HEK293T (cell line): Measurements from ENCODE around the gene TRPM3.

ENCODE experiments used
- CTCF ChIA-PET: fragments of 350-600 bp; formaldehyde crosslinking; extraction: SDS; loops from one replicate; lab custom pipeline; 2021; ENCODE audit warnings: antibody characterized with exemption, inconsistent platforms; lab: Yijun Ruan, JAX
- POLR2A ChIA-PET: fragments of 350-600 bp; formaldehyde crosslinking; extraction: SDS; loops from one replicate; lab custom pipeline; 2020; ENCODE audit warnings: antibody characterized with exemption, inconsistent platforms; lab: Yijun Ruan, JAX
- DNase-seq: peaks from one replicate; pipeline ENCODE4 v3.0.0; 2012; ENCODE audit warnings: mixed read lengths; ENCODE audit errors: extremely low spot score
- ARNT ChIP-seq: fragments of 450-650 bp; IDR thresholded peaks from 2 replicates; pipeline ENCODE4 v1.6.1; 2017; ENCODE audit warnings: mild to moderate bottlenecking
- BHLHE40 ChIP-seq: fragments of 450-650 bp; IDR thresholded peaks from 2 replicates; pipeline ENCODE4 v1.6.1; 2016; ENCODE audit warnings: mild to moderate bottlenecking, moderate library complexity, borderline replicate concordance
- CTBP1 ChIP-seq: fragments of 450-650 bp; IDR thresholded peaks from 2 replicates; pipeline ENCODE4 v1.6.1; 2016; ENCODE audit warnings: borderline replicate concordance
- ELF4 ChIP-seq: fragments of 450-650 bp; IDR thresholded peaks from 2 replicates; pipeline ENCODE4 v1.6.1; 2017; ENCODE audit warnings: antibody characterized with exemption
- FOXA1 ChIP-seq: fragments of 450-650 bp; IDR thresholded peaks from 2 replicates; pipeline ENCODE4 v1.6.1; 2016; ENCODE audit warnings: mild to moderate bottlenecking
- FOXK2 ChIP-seq: fragments of 450-650 bp; IDR thresholded peaks from 2 replicates; pipeline ENCODE4 v1.6.1; 2016; ENCODE audit warnings: mild to moderate bottlenecking
- FOXM1 ChIP-seq: fragments of 450-650 bp; IDR thresholded peaks from 2 replicates; pipeline ENCODE4 v1.6.1; 2017; ENCODE audit warnings: mild to moderate bottlenecking, borderline replicate concordance
- HDGF ChIP-seq: fragments of 450-650 bp; IDR thresholded peaks from 2 replicates; pipeline ENCODE4 v1.6.1; 2017; ENCODE audit warnings: antibody characterized with exemption, borderline replicate concordance
- L3MBTL2 ChIP-seq: fragments of 450-650 bp; conservative IDR thresholded peaks from 2 replicates; pipeline ENCODE4 v1.6.1; 2016; ENCODE audit warnings: mild to moderate bottlenecking
- LEF1 ChIP-seq: fragments of 450-650 bp; IDR thresholded peaks from 2 replicates; pipeline ENCODE4 v1.6.1; 2017; ENCODE audit warnings: mild to moderate bottlenecking, borderline replicate concordance
- NFRKB ChIP-seq: fragments of 450-650 bp; IDR thresholded peaks from 2 replicates; pipeline ENCODE4 v1.6.1; 2016; ENCODE audit warnings: mild to moderate bottlenecking, moderate library complexity
- PKNOX1 ChIP-seq: fragments of 450-650 bp; IDR thresholded peaks from 2 replicates; pipeline ENCODE4 v1.6.1; 2016
- SP1 ChIP-seq: fragments of 450-650 bp; IDR thresholded peaks from 2 replicates; pipeline ENCODE4 v1.6.1; 2017
- SUZ12 ChIP-seq: fragments of 450-650 bp; IDR thresholded peaks from 2 replicates; pipeline ENCODE4 v1.6.1; 2016; ENCODE audit warnings: mild to moderate bottlenecking
- TARDBP ChIP-seq: fragments of 450-650 bp; IDR thresholded peaks from 2 replicates; pipeline ENCODE4 v1.6.1; 2016
- ZNF384 ChIP-seq: fragments of 450-650 bp; IDR thresholded peaks from 2 replicates; pipeline ENCODE4 v1.6.1; 2016

Gene TRPM3

GRCh38 chr9:71122421-71122820 is 1.0 kb upstream of the TRPM3 start:
- TF ChIP-seq L3MBTL2, result no peak
- TF ChIP-seq ELF4, result no peak
- TF ChIP-seq SP1, result no peak
- no peak for TF ChIP-seq FOXK2
- TF ChIP-seq FOXA1, result no peak
- no peak for TF ChIP-seq ZNF384
- TF ChIP-seq PKNOX1, result no peak
- TF ChIP-seq TARDBP, result no peak
- no peak for TF ChIP-seq ARNT
- TF ChIP-seq NFRKB, result no peak
- TF ChIP-seq FOXM1, result no peak
- TF ChIP-seq BHLHE40, result no peak
- TF ChIP-seq CTBP1, result no peak
- TF ChIP-seq SUZ12, result no peak
- TF ChIP-seq LEF1, result no peak
- ChIA-PET POLR2A (no interaction called here), CTCF (no interaction called here)
- DNase-seq, result no peak

- no peak for DNase-seq
- TF ChIP-seq BHLHE40, result no peak
- no peak for TF ChIP-seq SP1
- TF ChIP-seq CTBP1, result no peak
- no peak for TF ChIP-seq FOXK2
- TF ChIP-seq ARNT, result no peak
- TF ChIP-seq ZNF384, result no peak
- ChIA-PET POLR2A (no interaction called here), CTCF (no interaction called here)
These were observed 528 bp upstream of the TRPM3 start for GRCh38 chr9:71122022-71122275.

- POLR2A ChIA-PET, result no interaction called here
- no peak for DNase-seq
- TF ChIP-seq ARNT, result no peak
- TF ChIP-seq L3MBTL2, result no peak
- TF ChIP-seq CTBP1, result no peak
- no peak for TF ChIP-seq SP1
- no peak for TF ChIP-seq TARDBP
- TF ChIP-seq LEF1, result no peak
- no peak for TF ChIP-seq ELF4
- TF ChIP-seq ZNF384, result no peak
- no peak for TF ChIP-seq PKNOX1
- no peak for TF ChIP-seq FOXK2
- TF ChIP-seq FOXA1, result no peak
- TF ChIP-seq NFRKB, result no peak
- no peak for TF ChIP-seq BHLHE40
- TF ChIP-seq FOXM1, result no peak
- no peak for TF ChIP-seq SUZ12
- no peak for TF ChIP-seq HDGF
- CTCF ChIA-PET, result no interaction called here
These were observed 747 bp downstream of the TRPM3 start for GRCh38 chr9:71120501-71121247.

GRCh38 chr9:71119746-71120145 is 1.7 kb downstream of the TRPM3 start:
- TF ChIP-seq SP1 (no peak), CTBP1 (no peak), FOXK2 (no peak), FOXA1 (no peak), PKNOX1 (no peak), ZNF384 (no peak), ELF4 (no peak), FOXM1 (no peak), LEF1 (no peak), ARNT (no peak), BHLHE40 (no peak)
- no peak for DNase-seq
- ChIA-PET POLR2A (no interaction called here), CTCF (no interaction called here)

GRCh38 chr9:71118324-71118723 is 3.1 kb downstream of the TRPM3 start:
- ChIA-PET CTCF (no interaction called here), POLR2A (no interaction called here)
- DNase-seq, result no peak
- no peak for TF ChIP-seq SP1
- no peak for TF ChIP-seq CTBP1
- TF ChIP-seq FOXA1, result no peak
- TF ChIP-seq LEF1, result no peak
- no peak for TF ChIP-seq NFRKB
- TF ChIP-seq ZNF384, result no peak
- no peak for TF ChIP-seq ELF4

- ChIA-PET CTCF (no interaction called here), POLR2A (no interaction called here)
- TF ChIP-seq SUZ12, result no peak
- TF ChIP-seq ARNT, result no peak
- DNase-seq, result no peak
These were observed 5.9 kb downstream of the TRPM3 start for GRCh38 chr9:71115448-71115975.

- no peak for DNase-seq
- no peak for TF ChIP-seq ZNF384
- TF ChIP-seq BHLHE40, result no peak
- no peak for TF ChIP-seq CTBP1
- TF ChIP-seq SUZ12, result no peak
- no peak for TF ChIP-seq FOXM1
- no peak for TF ChIP-seq FOXK2
- no peak for TF ChIP-seq HDGF
- TF ChIP-seq SP1, result no peak
- no peak for TF ChIP-seq ELF4
- no peak for TF ChIP-seq ARNT
- no peak for TF ChIP-seq PKNOX1
- no peak for TF ChIP-seq TARDBP
- TF ChIP-seq FOXA1, result no peak
- TF ChIP-seq LEF1, result no peak
- POLR2A ChIA-PET, result no interaction called here
These were observed 8.6 kb downstream of the TRPM3 start for GRCh38 chr9:71112866-71113265.

More at GRCh38 chr9:71112866-71113265, 8.6 kb downstream of the TRPM3 start:
- CTCF ChIA-PET, result no interaction called here
